ENCODE data around the gene RFNG. TPM values are rescaled to one million over a fixed set of nuclear protein-coding genes. Genes with fewer than 3 reads are reported as not detected.

RFNG gene
- total and polyA plus RNA-seq, 2 of the 13 experiments (the other 11 are each of a cell fraction or from before 2014, with no cell fraction given), result 61.4 to 64.0 TPM

DNA sequence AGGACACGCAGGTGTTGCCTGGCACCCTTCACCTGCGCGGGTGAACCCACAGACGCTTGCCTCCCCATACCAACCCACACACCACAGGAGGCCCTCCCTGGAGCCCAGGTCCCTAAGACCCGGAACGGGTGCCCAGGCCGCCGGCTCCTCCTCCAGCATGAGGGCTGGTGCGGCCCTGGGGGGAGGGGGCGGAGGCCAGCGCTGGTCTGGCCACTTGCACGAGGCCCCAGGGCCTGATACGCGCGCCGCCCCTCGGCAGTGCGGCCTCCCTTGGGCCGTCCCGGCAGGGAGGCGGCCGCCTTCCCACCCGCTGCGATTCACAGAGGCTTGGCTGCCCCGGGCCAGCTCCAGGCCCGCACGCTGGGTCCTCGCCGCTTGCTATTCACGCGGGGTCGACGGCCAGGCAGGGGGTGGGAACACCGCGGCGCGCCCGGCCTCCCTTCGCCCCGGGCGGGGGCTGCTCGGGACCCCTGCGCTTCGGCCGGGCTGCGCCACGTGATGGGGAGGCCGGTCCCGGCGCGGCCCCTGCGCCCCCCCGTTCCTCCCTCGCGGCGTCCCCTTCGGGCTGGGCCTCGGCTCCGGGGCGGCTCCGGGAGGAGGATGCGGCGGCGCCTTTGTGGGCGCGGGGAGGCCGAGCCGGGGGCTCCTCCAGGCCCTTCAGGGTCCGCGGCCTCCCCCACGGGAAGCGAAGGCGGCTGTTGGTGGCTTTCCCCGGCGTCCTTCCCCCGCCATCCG is 45.7 kb upstream of the RFNG start (continued):
- TF ChIP-seq, protein P1, sequence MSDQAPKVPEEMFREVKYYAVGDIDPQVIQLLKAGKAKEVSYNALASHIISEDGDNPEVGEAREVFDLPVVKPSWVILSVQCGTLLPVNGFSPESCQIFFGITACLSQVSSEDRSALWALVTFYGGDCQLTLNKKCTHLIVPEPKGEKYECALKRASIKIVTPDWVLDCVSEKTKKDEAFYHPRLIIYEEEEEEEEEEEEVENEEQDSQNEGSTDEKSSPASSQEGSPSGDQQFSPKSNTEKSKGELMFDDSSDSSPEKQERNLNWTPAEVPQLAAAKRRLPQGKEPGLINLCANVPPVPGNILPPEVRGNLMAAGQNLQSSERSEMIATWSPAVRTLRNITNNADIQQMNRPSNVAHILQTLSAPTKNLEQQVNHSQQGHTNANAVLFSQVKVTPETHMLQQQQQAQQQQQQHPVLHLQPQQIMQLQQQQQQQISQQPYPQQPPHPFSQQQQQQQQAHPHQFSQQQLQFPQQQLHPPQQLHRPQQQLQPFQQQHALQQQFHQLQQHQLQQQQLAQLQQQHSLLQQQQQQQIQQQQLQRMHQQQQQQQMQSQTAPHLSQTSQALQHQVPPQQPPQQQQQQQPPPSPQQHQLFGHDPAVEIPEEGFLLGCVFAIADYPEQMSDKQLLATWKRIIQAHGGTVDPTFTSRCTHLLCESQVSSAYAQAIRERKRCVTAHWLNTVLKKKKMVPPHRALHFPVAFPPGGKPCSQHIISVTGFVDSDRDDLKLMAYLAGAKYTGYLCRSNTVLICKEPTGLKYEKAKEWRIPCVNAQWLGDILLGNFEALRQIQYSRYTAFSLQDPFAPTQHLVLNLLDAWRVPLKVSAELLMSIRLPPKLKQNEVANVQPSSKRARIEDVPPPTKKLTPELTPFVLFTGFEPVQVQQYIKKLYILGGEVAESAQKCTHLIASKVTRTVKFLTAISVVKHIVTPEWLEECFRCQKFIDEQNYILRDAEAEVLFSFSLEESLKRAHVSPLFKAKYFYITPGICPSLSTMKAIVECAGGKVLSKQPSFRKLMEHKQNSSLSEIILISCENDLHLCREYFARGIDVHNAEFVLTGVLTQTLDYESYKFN (CRISPR knock-in tag; conservative IDR thresholded peaks at IDR 0.05), result 0 out of 2 replicates have a peak, but pooled peaks have one; percentile 26
- TF ChIP-seq ZNF556 (CRISPR knock-in tag; IDR thresholded peaks at IDR 0.05; ENCODE audit: borderline replicate concordance), result 0 out of 2 replicates have a peak, but pooled peaks have one; percentile 77
- no peak for TF ChIP-seq ZFP36L2 (CRISPR knock-in tag; IDR thresholded peaks at IDR 0.05)
- TF ChIP-seq ZBTB7A (CRISPR knock-in tag; IDR thresholded peaks at IDR 0.05), result peak; percentile 20; the same call in 1 of the 2 replicates
- TF ChIP-seq, protein P2, sequence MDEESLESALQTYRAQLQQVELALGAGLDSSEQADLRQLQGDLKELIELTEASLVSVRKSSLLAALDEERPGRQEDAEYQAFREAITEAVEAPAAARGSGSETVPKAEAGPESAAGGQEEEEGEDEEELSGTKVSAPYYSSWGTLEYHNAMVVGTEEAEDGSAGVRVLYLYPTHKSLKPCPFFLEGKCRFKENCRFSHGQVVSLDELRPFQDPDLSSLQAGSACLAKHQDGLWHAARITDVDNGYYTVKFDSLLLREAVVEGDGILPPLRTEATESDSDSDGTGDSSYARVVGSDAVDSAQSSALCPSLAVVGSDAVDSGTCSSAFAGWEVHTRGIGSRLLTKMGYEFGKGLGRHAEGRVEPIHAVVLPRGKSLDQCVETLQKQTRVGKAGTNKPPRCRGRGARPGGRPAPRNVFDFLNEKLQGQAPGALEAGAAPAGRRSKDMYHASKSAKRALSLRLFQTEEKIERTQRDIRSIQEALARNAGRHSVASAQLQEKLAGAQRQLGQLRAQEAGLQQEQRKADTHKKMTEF (CRISPR knock-in tag; IDR thresholded peaks at IDR 0.05), result no peak; the same call in 1 of the 2 replicates
- TF ChIP-seq SRF (IDR thresholded peaks at IDR 0.05; ENCODE audit: low read depth, low read length), result no peak
- no peak for TF ChIP-seq THYN1 (CRISPR knock-in tag; IDR thresholded peaks at IDR 0.05; ENCODE audit: borderline replicate concordance, low read depth)
- no peak for TF ChIP-seq SMYD3 (CRISPR knock-in tag; IDR thresholded peaks at IDR 0.05)
- TF ChIP-seq SKI (IDR thresholded peaks at IDR 0.05; ENCODE audit: partially characterized antibody), result no peak
- TF ChIP-seq ASH2L (IDR thresholded peaks at IDR 0.05; ENCODE audit: insufficient read length, low read depth, low read length), result no peak
- TF ChIP-seq FOXC1 (CRISPR knock-in tag; IDR thresholded peaks at IDR 0.05; ENCODE audit: borderline replicate concordance), result no peak; the same call in 1 of the 2 replicates
- no peak for TF ChIP-seq HCFC1 (IDR thresholded peaks at IDR 0.05; ENCODE audit: low read depth, low read length)
- no peak for TF ChIP-seq MZF1 (CRISPR knock-in tag; IDR thresholded peaks at IDR 0.05; ENCODE audit: borderline replicate concordance)
- TF ChIP-seq TMF1 (CRISPR knock-in tag; IDR thresholded peaks at IDR 0.05; ENCODE audit: low read depth), result peak; percentile 39; the same call in 1 of the 2 replicates
- TF ChIP-seq ZFP36L1 (CRISPR knock-in tag; IDR thresholded peaks at IDR 0.05), result no peak
- no peak for TF ChIP-seq RORA (CRISPR knock-in tag; IDR thresholded peaks at IDR 0.05)
- no peak for TF ChIP-seq ZBTB21 (CRISPR knock-in tag; IDR thresholded peaks at IDR 0.05)
- no peak for TF ChIP-seq SIN3B (IDR thresholded peaks at IDR 0.05; ENCODE audit: low read length)
- TF ChIP-seq GATAD2A (CRISPR knock-in tag; IDR thresholded peaks at IDR 0.05), result no peak
- TF ChIP-seq GABPA (IDR thresholded peaks at IDR 0.05; ENCODE audit: low read depth, low read length), result no peak
- no peak for TF ChIP-seq GABPA (CRISPR knock-in tag; IDR thresholded peaks at IDR 0.05; ENCODE audit: low read depth)
- TF ChIP-seq ZNF563 (CRISPR knock-in tag; IDR thresholded peaks at IDR 0.05), result peak; percentile 47; the same call in 1 of the 2 replicates
- TF ChIP-seq ZNF232 (CRISPR knock-in tag; IDR thresholded peaks at IDR 0.05; ENCODE audit: borderline replicate concordance), result 0 out of 2 replicates have a peak, but pooled peaks have one; percentile 22
- no peak for TF ChIP-seq TOPORS (CRISPR knock-in tag; IDR thresholded peaks at IDR 0.05)
- no peak for TF ChIP-seq IRF2 (CRISPR knock-in tag; IDR thresholded peaks at IDR 0.05)
- no peak; the same call in 1 of the 2 replicates for TF ChIP-seq ZNF790 (CRISPR knock-in tag; IDR thresholded peaks at IDR 0.05; ENCODE audit: borderline replicate concordance)
- no peak for TF ChIP-seq SMC3 (IDR thresholded peaks at IDR 0.05; ENCODE audit: low read length)
- peak; percentile 49; the same call in 1 of the 2 replicates for TF ChIP-seq ZFX (CRISPR knock-in tag; IDR thresholded peaks at IDR 0.05; ENCODE audit: low read depth)
- no peak for TF ChIP-seq RFX3 (CRISPR knock-in tag; IDR thresholded peaks at IDR 0.05)
